ENCODE data around the gene CAMSAP3. TPM values are rescaled to one million over a fixed set of nuclear protein-coding genes. Genes with fewer than 3 reads are reported as not detected.
A peak's percentile ranks its signal among the peaks of the same experiment; 100 is the strongest.

CAMSAP3 gene
- total RNA-seq, 1 donor from 2014 or later, result 28.6 TPM

DNA sequence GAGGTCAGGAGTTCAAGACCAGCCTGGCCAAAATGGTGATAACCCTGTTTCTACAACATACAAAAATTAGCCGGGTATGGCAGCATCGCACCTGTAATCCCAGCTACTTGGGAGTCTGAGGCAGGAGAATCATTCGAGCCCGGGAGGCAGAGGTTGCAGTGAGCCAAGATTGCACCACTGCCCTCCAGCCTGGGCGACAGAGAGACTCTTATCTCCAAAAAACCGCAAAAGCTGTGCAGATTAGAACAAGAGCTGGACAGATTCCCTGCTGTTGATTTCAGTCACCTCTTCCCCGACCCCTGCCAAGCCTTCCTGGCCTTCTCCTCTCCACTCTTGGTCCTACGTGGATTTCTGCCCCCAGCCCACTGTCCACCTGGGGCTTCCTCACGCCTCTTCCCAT lies 8.3 kb downstream of the CAMSAP3 start:
- no peaks in the 10 kb centered on the region for H3K4me1 Mint-ChIP-seq (ENCODE audit: unreplicated experiment)
- peaks cover 7% of the 10 kb centered on the region for H3K36me3 Mint-ChIP-seq
- peak overlapping the region; percentile 37 for H3K27ac Mint-ChIP-seq
- no peaks in the 10 kb centered on the region for H3K27me3 Mint-ChIP-seq
- no peak overlapping the region for H3K4me3 Mint-ChIP-seq
- no peak for DNase-seq (ENCODE audit: extremely low spot score, unreplicated experiment)
- TF ChIP-seq, protein P1, sequence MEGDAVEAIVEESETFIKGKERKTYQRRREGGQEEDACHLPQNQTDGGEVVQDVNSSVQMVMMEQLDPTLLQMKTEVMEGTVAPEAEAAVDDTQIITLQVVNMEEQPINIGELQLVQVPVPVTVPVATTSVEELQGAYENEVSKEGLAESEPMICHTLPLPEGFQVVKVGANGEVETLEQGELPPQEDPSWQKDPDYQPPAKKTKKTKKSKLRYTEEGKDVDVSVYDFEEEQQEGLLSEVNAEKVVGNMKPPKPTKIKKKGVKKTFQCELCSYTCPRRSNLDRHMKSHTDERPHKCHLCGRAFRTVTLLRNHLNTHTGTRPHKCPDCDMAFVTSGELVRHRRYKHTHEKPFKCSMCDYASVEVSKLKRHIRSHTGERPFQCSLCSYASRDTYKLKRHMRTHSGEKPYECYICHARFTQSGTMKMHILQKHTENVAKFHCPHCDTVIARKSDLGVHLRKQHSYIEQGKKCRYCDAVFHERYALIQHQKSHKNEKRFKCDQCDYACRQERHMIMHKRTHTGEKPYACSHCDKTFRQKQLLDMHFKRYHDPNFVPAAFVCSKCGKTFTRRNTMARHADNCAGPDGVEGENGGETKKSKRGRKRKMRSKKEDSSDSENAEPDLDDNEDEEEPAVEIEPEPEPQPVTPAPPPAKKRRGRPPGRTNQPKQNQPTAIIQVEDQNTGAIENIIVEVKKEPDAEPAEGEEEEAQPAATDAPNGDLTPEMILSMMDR (conservative IDR thresholded peaks at IDR 0.05), result no peak
- H3K9me3 Mint-ChIP-seq, result no peaks in the 10 kb centered on the region

DNA sequence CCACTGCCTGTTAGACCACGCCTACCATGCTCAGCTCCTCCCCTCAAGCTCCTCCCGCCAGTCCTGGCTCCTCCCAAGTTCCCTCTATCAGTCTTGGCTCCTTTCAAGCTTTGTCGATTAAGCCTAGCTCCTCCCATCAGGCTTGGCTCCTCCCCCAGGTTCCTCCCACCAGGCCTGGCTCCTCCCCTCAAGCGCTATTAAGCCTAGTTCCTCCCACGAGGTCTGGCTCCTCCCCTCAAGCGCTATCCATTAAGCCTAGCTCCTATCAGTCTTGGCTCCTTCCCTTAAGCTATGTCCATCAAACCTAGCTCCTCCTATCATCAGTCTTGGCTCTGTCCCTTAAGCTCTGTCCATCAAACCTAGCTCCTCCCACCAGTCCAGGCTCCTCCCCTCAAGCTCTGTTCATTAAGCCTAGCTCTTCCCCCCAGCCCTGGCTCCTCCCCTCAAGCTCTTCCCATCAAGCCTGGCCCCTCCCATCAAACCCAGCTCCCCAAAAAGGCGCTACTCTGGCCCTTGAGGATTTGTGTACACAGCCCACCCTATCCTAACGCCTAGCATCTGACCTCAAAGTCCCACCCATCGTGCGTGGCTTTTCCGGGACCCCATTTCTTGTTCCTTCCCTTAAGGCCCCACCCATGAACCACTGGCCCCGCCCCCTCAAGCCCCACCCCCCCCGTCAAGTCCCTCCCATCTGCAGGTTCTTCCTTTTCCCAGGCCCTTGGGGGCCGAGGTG lies 10.0 kb downstream of the CAMSAP3 start:
- no peak for DNase-seq (ENCODE audit: extremely low spot score, unreplicated experiment)
- H3K27me3 Mint-ChIP-seq, result no peaks in the 10 kb centered on the region
- H3K36me3 Mint-ChIP-seq, result peaks cover 7% of the 10 kb centered on the region
- TF ChIP-seq, protein P1 (conservative IDR thresholded peaks at IDR 0.05), result no peak
- no peak overlapping the region for H3K4me3 Mint-ChIP-seq
- H3K4me1 Mint-ChIP-seq (ENCODE audit: unreplicated experiment), result no peaks in the 10 kb centered on the region
- H3K9me3 Mint-ChIP-seq, result no peaks in the 10 kb centered on the region
- no peak overlapping the region for H3K27ac Mint-ChIP-seq

DNA sequence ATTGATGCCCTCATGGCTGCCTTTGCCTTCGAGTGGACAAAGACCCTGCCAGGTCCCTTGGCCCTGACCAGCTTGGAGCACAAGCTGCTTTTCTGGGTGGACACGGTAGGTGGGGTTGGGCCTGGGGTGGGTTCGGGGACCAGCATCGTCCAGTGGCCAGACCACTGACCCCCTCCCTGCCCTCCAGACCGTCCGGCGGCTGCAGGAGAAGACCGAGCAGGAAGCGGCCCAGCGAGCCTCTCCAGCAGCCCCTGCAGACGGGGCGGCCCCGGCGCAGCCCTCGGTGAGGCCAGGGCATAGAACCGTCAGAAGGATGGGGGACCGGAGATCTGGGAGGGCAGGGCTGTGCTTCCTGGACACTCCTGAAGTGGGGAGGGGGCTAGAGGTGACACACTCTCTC lies 10.6 kb downstream of the CAMSAP3 start:
- H3K9me3 Mint-ChIP-seq, result no peaks in the 10 kb centered on the region
- TF ChIP-seq, protein P1 (conservative IDR thresholded peaks at IDR 0.05), result no peak
- no peaks in the 10 kb centered on the region for H3K27me3 Mint-ChIP-seq
- H3K27ac Mint-ChIP-seq, result no peak overlapping the region
- H3K4me1 Mint-ChIP-seq (ENCODE audit: unreplicated experiment), result no peaks in the 10 kb centered on the region
- no peak for DNase-seq (ENCODE audit: extremely low spot score, unreplicated experiment)
- H3K36me3 Mint-ChIP-seq, result peaks cover 7% of the 10 kb centered on the region
- H3K4me3 Mint-ChIP-seq, result no peak overlapping the region

DNA sequence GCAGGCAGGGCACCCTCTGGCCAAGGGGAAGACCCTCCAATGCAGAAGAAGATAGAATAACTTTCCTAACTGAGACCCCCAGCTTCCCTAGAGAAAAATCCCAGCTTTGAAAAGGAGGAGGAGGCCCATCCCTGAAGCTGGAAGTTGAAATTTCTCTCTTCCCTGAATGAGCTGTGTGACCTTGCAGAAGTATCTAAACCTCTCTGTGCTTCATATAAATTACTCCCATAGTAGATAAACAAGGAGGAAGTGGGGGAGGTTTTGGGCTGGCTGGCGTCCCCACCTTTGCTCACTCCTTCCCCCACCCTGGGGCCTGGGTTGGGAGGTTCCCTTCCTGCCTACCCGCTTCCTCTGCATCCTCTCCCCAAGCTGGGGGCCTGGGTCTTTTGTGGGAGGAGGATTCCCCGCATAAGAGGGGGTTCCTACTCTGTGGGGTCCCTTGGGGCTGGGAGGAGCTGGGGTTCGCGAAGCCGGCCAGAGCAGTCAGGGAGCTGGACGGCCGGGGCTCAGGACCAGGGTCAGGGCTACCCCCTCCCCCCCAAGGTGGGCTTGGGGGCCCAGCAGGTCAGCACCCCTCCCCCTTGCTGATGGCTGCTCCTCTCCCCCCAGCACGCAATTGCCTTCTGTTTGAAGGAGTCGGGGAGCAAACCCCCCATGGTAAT lies 11.7 kb downstream of the CAMSAP3 start:
- no peaks in the 10 kb centered on the region for H3K9me3 Mint-ChIP-seq
- TF ChIP-seq, protein P1 (conservative IDR thresholded peaks at IDR 0.05), result no peak
- peaks cover 7% of the 10 kb centered on the region for H3K36me3 Mint-ChIP-seq
- DNase-seq (ENCODE audit: extremely low spot score, unreplicated experiment), result no peak
- no peaks in the 10 kb centered on the region for H3K27me3 Mint-ChIP-seq
- H3K4me3 Mint-ChIP-seq, result no peak overlapping the region
- no peaks in the 10 kb centered on the region for H3K4me1 Mint-ChIP-seq (ENCODE audit: unreplicated experiment)
- H3K27ac Mint-ChIP-seq, result no peak overlapping the region

DNA sequence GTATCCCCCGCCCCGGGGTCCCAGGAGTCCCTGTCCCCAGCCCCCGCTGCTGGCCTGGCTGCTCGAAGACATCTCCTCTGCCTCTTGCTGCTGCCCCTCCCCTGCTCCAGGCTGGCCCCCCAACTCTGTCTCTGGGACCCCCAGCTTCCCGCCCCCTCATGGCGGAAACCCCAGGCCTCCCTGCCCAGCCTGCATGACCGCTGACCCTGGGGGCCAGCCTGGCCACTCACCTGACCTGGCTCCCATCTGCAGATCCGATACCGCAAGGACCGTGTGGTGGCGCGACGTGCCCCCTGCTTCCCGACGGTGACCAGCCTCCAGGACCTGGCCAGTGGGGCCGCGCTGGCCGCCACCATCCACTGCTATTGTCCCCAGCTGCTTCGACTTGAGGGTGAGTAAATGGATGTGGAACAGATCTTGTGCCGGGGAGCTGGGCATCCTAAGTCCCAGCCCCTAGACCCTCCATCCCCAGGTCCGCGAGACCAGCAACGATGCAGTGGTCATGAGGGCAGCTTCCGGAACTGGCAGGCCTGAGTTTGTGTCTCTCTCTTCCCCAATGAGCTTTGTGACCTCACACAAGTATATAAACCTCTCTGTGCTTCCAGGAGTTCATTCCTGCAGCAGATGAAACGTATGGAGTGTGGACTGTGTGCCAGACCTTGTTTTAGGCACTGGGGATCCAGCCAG lies 12.4 kb downstream of the CAMSAP3 start:
- no peaks in the 10 kb centered on the region for H3K27me3 Mint-ChIP-seq
- no peak overlapping the region for H3K27ac Mint-ChIP-seq
- no peak overlapping the region for H3K4me3 Mint-ChIP-seq
- TF ChIP-seq, protein P1 (conservative IDR thresholded peaks at IDR 0.05), result no peak
- H3K9me3 Mint-ChIP-seq, result no peaks in the 10 kb centered on the region
- DNase-seq (ENCODE audit: extremely low spot score, unreplicated experiment), result no peak
- peaks cover 7% of the 10 kb centered on the region for H3K36me3 Mint-ChIP-seq
- H3K4me1 Mint-ChIP-seq (ENCODE audit: unreplicated experiment), result no peaks in the 10 kb centered on the region

Measured in type B pancreatic cell (in vitro differentiated cells).